HFF-Myc (cell line): ENCODE data around the gene MUC2.

ENCODE experiments used
- DNase-seq: peaks from one replicate; pipeline ENCODE4 v3.0.0-alpha.2; 2011; ENCODE audit warnings: low read depth; ENCODE audit errors: extremely low read depth
- H3K4me3 ChIP-seq: replicated peaks from 2 replicates; pipeline ENCODE4 v1.5.1; 2011; ENCODE audit warnings: low read depth, mild to moderate bottlenecking, control low read depth, low read length
- CTCF ChIP-seq: IDR thresholded peaks from 2 replicates; pipeline ENCODE4 v1.5.1; 2012; ENCODE audit warnings: mild to moderate bottlenecking, low read depth, low read length, control low read depth; ENCODE audit errors: missing control alignments

Gene MUC2

GRCh38 chr11:1088927-1089737, 14.5 kb downstream of the MUC2 start:
- no peak overlapping the region for H3K4me3 ChIP-seq
- no peak for DNase-seq
- no peak for TF ChIP-seq CTCF

DNA sequence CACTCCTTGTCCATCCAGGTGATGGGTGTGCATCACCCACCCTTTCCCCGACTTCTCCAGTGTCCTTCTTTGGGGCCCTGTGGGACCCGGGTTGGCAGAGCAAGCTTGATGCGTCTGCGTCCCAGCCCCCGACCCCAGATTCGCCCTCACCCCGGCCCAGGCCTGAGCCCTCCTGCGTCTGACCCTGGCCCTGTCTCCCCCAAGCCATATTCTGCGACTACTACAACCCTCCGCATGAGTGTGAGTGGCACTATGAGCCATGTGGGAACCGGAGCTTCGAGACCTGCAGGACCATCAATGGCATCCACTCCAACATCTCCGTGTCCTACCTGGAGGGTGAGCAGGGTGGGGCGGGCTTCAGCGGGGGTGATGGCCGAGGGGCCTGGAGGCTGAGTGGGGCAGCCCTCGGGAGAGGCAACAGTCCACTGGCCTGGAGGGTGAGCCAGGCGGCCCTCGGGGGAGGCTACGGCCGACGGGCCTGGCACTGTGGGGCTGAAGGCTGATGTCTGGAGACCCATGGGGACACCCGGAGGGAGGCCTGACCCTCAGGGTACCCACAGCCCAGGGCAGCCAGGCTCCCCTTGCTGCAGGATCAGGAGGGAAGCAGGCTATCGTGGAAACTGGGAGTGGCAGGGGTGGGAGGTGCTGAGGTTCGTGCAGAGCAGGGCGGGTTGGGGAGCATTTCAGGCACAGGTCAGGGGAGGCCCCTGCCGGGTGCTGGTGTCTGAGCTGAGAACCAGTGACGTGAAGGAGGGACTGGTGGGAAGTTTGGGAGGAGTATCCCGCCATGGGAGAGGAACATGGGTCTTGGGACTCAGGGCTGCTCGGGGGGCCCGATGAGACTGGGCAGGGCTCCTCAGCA, 15.3 kb downstream of the MUC2 start:
- no peak for DNase-seq
- TF ChIP-seq CTCF = no peak
- H3K4me3 ChIP-seq = no peak overlapping the region

DNA sequence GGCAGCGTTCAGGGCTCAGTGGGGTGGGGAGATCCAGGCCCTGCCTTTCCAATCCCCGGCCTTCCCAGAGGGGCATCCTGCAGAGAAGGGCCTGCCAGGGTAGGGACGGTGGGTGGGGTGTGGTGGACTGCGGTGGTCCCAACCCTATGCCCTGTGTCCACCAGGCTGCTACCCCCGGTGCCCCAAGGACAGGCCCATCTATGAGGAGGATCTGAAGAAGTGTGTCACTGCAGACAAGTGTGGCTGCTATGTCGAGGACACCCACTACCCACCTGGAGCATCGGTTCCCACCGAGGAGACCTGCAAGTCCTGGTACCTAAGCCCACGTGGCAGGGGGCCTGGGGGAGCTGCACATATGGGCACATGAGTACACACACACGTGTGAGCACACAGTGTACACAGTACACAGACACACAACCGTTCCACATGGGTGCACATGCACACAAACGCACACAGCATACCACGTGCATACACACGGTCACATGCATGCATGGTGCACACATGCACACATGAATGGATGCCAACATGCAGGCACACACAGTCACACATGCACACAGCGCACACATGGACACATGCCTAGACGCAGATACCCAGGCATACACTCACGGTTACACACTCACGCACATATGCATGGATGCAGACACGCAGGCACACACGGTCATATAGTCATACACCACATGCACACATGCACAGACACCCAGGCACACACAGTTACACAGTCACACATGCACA, 16.1 kb downstream of the MUC2 start:
- TF ChIP-seq CTCF = no peak
- H3K4me3 ChIP-seq = no peak overlapping the region

GRCh38 chr11:1091332-1092083, 16.8 kb downstream of the MUC2 start:
- DNase-seq = no peak
- H3K4me3 ChIP-seq = no peak overlapping the region
- no peak for TF ChIP-seq CTCF

More for the DNA sequence above, 16.1 kb downstream of the MUC2 start:
- DNase-seq = no peak

DNA sequence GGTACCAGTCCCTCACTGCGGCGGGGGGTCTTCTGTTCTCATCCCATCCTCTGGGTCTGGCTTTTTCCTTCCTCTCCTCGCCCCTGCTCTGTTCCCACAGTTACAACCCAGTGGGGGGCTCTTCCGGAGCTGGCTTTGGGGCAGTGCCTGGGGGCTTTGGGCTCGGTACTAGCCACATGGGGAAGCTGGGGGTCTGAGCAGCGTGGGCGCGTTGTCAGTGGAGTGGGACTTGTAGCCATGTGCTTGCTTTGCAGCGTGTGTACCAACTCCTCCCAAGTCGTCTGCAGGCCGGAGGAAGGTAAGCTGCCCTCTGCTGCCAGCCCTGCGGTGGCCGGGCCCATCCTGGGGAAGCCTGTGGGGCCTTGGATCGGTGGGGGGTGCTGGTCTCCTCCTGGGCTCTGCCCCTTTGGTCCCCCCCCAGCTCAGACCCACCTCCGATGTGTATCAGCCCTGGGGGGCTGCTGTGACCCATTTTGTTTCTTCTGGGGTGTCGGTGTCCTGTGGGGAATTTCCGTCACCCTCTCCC, 17.5 kb downstream of the MUC2 start:
- H3K4me3 ChIP-seq = no peak overlapping the region
- TF ChIP-seq CTCF = no peak
- no peak for DNase-seq

GRCh38 chr11:1092919-1093318, 18.2 kb downstream of the MUC2 start:
- DNase-seq = no peak
- no peak overlapping the region for H3K4me3 ChIP-seq
- TF ChIP-seq CTCF = no peak
